Vagina (tissue), 2 donors: Measurements from ENCODE around the gene SSH3.

Source experiments
- CTCF ChIP-seq, 3 experiments: fragments of 450-650 bp in 2 of 3; fragments of 200-600 bp in 1 of 3; sonication (generic) in 1 of 3; IDR thresholded peaks; one replicate each; pipeline ENCODE4 v1.5.1; 2017 to 2019; ENCODE audit warnings: antibody characterized with exemption in 3 of 3, mild to moderate bottlenecking in 2 of 3, moderate library complexity in 2 of 3
- POLR2A ChIP-seq, 2 donors: fragments of 450-650 bp; IDR thresholded peaks; one replicate each; pipeline ENCODE4 v1.6.1; 2017; ENCODE audit warnings: antibody characterized with exemption in 2 of 2, mild to moderate bottlenecking in 2 of 2, moderate library complexity in 2 of 2

- TF ChIP-seq CTCF (IDR thresholded peaks at IDR 0.05) (no peak), POLR2A (IDR thresholded peaks at IDR 0.05) (no peak)
These were observed 28.3 kb upstream of the SSH3 start for GRCh38 chr11:67274768-67275605.
